Measurements from ENCODE around the gene CMC2.

The CMC2 gene

DNA sequence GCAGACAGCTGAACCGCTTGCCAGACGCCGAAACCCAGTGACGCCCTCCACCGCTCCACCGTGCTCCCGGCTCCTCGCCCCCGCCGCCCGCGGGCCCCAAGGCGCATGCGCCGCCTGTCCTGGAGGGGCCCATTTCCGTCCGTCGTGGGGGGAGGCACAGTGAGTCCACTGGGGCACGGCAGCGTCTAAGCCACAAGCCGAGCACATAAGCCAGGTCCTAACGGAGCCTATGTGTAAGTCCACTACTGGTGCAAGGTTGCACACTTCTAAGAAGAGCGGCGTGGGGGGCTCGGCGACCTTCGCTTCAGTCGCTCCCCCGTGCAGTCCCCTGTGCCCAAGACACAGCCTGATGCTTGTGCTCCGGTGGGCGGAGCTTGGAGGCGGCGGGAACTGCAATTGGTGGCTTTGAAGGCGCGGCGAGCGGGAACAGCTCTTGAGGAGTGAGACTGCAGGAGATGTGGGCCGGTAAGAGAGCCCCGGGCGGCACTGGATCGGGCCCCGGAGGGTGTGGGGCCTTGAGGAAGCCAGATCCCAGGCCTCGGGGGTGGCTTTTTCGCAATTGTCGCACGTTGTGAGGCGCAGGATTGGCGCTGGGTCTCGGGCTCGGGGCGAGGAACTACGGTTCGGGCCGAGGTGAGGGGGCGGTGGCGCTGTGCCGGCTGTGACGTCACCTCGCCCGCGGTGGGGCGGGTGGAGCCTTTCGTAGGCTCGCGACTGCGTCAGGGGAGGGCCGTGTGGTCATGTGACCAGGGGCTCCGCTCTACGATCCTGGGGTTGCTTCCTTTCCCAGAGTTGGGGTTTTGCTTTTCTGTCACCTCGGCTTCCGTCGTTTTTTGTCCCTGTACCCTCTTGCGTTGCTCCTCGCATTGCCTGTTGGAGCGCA is at the start of gene CMC2, which contains the start of gene CENPN:
Gene CMC2 (minus strand): TSS at position 73 of the 883 bp plus-strand sequence. CDS start 9,491 bp downstream, outside the sequence.
Gene CENPN (plus strand): TSS at position 402 of the 883 bp plus-strand sequence. CDS start 4,726 bp downstream, outside the sequence.
- DNase-seq, result peak; percentile 97

- no peak for DNase-seq
Observed at GRCh38 chr16:81053761-81054160, 47.1 kb upstream of the CMC2 start.

- no peak for DNase-seq
Observed at GRCh38 chr16:81042821-81043220, 36.1 kb upstream of the CMC2 start.

DNA sequence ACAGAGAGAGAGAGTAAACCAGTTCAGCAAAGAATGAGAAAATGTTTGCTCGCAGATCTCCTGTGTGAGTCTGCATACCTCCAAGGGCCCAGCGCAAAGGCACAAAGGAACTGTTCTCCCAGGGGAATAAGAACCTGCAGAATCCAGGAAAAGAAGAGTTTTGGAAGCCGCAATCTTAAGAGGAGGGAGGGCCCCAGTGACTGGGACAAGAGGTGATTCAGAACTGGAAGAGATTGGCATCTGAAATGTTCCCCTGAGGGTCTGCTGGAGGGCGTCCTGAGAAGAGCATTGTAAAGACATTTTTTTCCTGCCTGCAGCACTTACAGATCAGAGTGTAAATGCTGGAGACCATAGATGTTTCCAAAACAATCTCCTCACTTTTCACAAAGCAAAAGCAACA is 35.0 kb upstream of the CMC2 start:
- DNase-seq, result no peak

DNA sequence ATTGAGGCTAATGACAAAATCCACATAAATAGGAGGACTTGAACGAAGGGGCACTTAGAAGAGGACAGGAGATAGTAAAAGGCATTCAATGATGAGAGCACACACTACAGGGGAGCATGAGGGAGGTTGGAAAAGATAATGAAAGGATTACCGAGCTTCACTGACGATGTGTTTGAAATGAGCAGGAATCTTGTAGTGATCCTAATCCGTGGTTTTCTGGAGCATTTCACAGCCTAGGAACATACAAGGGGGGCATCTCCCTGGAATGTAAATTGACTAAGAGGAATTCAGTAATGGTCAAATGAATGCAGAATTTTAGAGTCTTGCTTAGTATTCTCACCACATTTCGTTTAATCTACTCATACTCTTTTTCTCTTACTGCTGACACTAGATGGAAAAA is 34.2 kb upstream of the CMC2 start:
- no peak for DNase-seq

- DNase-seq, result no peak
Observed at GRCh38 chr16:81040131-81040530, 33.4 kb upstream of the CMC2 start.

- no peak for DNase-seq
Observed at GRCh38 chr16:81036751-81037350, 30.2 kb upstream of the CMC2 start.

GRCh38 chr16:81035975-81036750 is 29.5 kb upstream of the CMC2 start:
- DNase-seq, result peak; percentile 23 to 29

DNA sequence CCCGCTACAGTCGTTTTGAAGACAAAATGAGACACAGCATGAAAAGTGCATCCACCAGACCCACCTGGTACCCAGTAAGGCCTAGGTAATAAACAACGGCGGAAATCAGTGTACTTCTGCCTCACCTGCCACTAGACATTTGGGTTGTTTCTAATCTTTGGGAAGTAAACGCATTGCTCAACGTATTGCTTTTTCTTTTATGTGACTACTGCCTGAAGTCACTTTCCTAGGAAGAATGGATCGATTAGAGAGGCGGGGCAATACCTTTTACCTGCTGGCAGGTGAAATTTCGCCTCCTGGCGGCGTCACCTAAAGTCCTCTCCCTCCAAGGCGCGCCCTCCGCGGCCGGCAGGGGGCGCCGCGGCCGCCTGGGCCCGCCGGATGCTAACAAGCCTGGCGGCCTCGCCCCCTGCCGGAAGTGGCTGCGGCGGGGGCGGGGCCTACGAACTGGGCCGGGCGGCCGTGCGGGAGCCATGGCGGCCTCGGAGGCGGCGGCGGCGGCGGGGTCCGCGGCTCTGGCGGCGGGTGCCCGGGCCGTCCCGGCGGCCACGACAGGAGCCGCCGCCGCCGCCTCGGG is 28.8 kb upstream of the CMC2 start, which contains the start of gene ATMIN:
Gene ATMIN (plus strand): TSS at position 445 of the 577 bp plus-strand sequence. CDS start 29 bp downstream, at position 474.
- peak; percentile 80 to 82 for DNase-seq

DNA sequence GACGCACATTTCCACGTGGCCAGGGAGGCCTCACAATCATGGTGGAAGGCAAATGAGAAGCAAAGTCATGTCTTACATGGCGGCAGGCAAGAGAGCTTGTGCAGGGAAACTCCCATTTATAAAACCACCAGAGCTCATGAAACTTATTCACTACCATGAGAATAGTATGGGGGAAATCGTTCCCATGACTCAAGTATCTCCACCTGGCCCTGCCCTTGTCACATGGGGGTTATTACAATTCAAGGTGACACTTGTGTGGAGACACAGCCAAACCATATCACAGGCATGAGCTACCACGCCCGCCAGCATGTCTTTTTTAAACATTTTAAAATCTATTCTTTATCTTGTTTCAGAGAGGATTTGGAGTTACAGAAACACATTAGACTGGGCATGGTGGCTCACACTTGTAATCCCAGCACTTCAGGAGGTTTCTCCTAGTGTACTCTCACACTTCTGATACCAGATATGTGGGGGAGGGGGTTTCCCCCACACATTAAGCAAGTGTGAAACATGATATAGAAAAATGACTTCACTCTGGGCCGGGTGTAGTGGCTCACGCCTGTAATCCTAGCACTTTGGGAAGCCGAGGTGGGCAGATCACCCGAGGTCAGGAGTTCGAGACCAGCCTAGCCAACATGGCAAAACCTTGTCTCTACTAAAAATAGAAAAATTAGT is 23.4 kb upstream of the CMC2 start:
- no peak for DNase-seq

- DNase-seq, result no peak
Observed at GRCh38 chr16:81026429-81026828, 19.7 kb upstream of the CMC2 start.

DNA sequence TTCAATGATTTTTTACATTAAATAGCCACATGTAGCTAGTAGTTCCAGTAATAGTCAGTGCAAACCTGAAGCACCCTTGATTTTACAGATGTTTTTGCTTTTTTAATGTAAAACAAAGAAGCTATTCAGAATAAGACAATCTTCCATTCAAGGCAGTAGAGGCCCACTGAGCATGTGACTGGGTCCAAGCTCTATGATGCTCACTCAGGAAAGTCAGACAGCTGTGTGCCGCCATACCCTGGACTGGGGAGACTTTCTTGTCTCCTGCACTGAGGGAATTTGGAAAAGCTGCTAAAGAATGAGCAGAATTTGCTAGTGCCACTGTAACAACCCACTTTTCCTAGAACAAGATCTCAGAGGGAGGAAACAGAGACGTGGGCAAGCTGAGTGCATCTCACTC is 11.8 kb upstream of the CMC2 start:
- no peak for DNase-seq

- DNase-seq, result no peak
Observed at GRCh38 chr16:81014672-81015071, 8.0 kb upstream of the CMC2 start.

DNA sequence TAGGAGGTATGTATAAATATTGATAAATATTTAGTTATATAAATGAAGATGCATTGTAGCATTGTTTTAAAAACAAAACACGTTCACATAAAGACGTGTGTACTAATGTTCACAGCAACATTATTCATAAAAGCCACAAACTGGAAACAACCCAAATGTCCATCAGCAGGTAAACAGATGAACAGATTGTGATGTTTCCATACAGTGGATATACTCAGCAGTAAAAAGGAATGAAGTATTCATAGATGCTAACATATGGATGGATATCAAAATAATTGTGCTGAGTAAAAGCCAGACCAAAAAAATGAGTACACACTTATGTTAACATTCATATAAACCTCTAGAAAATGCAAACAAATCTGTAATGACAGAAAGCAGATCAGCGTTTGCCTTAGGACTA is 6.3 kb upstream of the CMC2 start:
- no peak for DNase-seq

DNA sequence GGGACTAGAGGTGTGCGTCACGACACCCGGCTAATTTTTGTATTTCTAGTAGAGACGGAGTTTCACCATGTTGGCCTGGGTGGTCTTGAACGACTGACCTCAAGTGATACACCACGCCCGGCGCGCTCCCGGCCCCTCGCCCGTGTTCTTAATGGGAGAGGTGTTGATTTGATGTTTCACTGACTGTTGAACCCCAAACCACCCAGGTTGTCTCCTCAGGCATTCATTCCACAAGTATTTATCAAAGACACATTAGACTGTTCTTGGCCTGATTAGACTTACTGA is 1.8 kb upstream of the CMC2 start:
- DNase-seq, result no peak

DNA sequence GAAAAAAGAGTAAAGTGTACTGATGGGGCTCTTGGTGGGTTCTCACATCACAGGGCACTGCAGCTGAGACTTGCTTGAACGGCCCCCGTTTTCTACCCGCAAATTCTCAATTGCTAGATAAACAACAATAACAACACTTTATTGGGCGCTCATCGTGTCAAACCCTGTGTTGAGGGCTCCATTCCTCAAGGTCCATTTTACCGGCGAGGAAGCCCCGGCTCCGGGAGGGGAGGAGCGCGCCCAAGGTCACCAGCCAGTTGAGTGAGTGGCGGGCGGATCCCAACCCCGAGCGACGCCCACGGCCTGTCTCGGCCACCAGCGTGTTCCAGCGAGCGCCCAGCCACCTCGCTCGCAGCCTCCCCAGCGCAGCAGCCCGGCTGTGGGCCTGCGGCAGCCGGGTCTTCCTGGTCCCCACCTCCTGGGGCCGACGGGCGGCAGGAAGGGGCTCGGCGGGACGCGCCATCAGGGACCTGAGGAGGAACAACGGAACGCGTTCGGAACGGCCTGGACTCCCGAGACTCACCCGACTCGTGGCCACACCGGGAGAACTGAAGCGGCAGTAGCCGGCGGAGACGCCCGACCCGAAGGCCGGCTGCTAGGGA is 373 bp downstream of the CMC2 start:
- DNase-seq, result peak; percentile 56 to 63

DNA sequence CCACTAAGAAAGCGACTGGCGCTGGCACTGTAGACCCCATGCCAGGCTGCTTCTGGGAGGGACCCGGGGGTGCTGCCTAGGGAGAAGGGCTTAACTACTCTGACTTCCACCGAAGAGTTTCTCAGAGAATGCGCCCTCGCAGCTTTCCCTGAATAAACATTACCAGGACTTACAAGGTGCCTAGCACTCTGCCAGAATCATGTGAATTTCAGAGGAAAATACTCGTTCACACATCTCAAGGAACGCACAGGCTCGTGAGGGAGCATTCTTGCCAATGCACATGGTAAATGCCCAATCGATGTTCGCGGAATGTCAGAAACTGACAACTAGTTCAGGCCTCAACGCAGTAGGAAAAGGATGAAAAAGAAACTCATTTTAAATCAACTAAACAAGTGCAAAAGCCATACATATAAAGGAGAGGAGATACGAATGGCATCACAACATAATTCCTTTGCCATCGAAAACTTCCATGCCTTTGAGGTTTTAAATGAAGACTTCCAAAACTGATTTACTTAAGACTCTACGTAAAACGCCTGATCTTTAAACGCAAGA is 999 bp downstream of the CMC2 start:
- DNase-seq, result no peak

GRCh38 chr16:81004646-81005353 is 1.9 kb downstream of the CMC2 start:
- no peak for DNase-seq

DNA sequence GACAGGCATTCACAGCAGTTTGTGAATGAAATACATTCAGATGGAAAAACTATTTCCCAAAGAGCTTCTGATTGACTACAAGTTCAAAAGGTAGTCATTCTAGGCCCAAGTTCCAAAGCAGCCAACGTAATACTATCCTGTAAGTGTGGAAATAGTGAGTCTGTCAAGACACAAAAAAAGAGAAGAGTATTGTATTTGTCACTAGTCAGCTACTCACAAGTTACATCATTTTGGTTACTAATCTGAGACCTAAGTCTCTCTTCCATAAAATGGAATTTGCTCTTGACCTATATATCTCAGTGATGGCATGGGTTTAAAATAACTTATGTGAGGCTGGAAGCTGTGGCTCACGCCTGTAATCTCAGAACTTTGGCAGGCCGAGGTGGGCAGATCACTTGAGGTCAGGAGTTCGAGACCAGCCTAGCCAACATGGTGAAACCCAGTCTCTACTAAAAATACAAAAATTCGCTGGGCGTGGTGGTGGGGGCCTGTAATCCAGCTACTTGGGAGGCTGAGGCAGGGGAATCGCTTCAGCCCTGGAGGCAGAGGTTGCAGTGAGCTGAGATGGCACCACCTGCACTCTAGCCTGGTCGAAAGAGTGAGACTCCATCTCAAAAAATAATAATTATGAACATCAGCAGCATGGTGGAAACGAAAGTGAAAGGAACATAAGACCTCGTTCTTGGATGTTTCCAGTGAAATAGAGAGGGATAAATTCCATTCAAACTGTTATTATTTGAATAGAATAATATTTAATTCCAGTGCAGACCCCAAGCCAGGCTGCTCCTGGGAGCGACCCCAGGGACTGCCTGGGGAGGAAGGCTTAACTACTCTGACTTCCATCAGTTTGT is 2.9 kb downstream of the CMC2 start:
- DNase-seq, result no peak

DNA sequence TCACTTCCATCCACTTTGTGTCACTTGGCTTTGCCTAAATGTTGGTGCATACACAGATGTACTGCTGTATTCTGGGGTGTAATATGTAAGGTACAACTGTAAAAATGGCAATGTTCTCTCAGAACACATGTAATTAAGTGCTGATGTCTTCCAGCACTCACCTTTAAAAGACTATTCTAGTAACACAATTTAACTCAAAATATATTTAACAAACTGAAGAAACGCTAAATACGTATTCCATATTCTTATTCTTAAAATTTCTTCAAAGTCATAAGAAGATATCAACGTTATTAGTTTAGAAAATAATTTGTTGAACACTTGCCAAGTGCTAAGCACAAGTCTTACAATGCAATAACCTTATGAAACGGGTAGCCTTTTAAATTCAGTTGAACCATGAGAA is 3.6 kb downstream of the CMC2 start:
- no peak for DNase-seq
